Cortex of kidney (tissue), 1 donor: ENCODE results near the gene MEIS2.

Experiments used
- DNase-seq: peaks from one replicate; lab custom pipeline; 2025; lab: John Stamatoyannopoulos, UW

MEIS2 gene

GRCh38 chr15:37041042-37041441 is 59.3 kb downstream of the MEIS2 start:
- no peak for DNase-seq

GRCh38 chr15:37040072-37040742 is 60.1 kb downstream of the MEIS2 start:
- DNase-seq = no peak

GRCh38 chr15:37038716-37039106 is 61.6 kb downstream of the MEIS2 start:
- DNase-seq = no peak

GRCh38 chr15:37037850-37038715 is 62.3 kb downstream of the MEIS2 start:
- DNase-seq = no peak

GRCh38 chr15:37037071-37037655 is 63.2 kb downstream of the MEIS2 start:
- DNase-seq = no peak

GRCh38 chr15:37034835-37035748 is 65.3 kb downstream of the MEIS2 start:
- no peak for DNase-seq

GRCh38 chr15:37034392-37034791 is 66.0 kb downstream of the MEIS2 start:
- DNase-seq = no peak

- no peak for DNase-seq
These were observed 68.1 kb downstream of the MEIS2 start for GRCh38 chr15:37032091-37032775.

GRCh38 chr15:37031198-37031597 is 69.2 kb downstream of the MEIS2 start:
- DNase-seq = no peak

GRCh38 chr15:37028625-37029296 is 71.6 kb downstream of the MEIS2 start:
- DNase-seq = no peak

GRCh38 chr15:37020852-37021251 is 79.5 kb downstream of the MEIS2 start:
- no peak for DNase-seq

- DNase-seq = no peak
These were observed 80.6 kb downstream of the MEIS2 start for GRCh38 chr15:37019479-37020433.

- no peak for DNase-seq
These were observed 83.2 kb downstream of the MEIS2 start for GRCh38 chr15:37017031-37017625.

GRCh38 chr15:37016231-37016630 is 84.1 kb downstream of the MEIS2 start:
- DNase-seq = no peak

GRCh38 chr15:37015451-37015850 is 84.9 kb downstream of the MEIS2 start:
- no peak for DNase-seq

GRCh38 chr15:37015035-37015434 is 85.3 kb downstream of the MEIS2 start:
- no peak for DNase-seq

GRCh38 chr15:37014566-37014965 is 85.8 kb downstream of the MEIS2 start:
- DNase-seq = no peak

- no peak for DNase-seq
These were observed 86.2 kb downstream of the MEIS2 start for GRCh38 chr15:37014137-37014536.

- no peak for DNase-seq
These were observed 89.8 kb downstream of the MEIS2 start for GRCh38 chr15:37010595-37010994.
